SKM-1 treated with dmso at 0.1 percent for 144 hours (cell line): ENCODE measurements around the gene DPH7.
A peak's percentile ranks its signal among the peaks of the same experiment; 100 is the strongest.
"Not testable (repeated sequence)": the region's sequence is repeated elsewhere in the genome, so short reads cannot be mapped to it uniquely, and the experiment has no call there.

Experiments used
- DNase-seq: peaks from one replicate; lab custom pipeline; 2025; ENCODE audit not compliant: unreplicated experiment; lab: John Stamatoyannopoulos, UW

DPH7 gene

GRCh38 chr9:137581361-137582285 is 2.9 kb upstream of the DPH7 start:
- DNase-seq: no peak

- DNase-seq: no peak
Observed at GRCh38 chr9:137580954-137581322, 2.2 kb upstream of the DPH7 start.

GRCh38 chr9:137580209-137580953 is 1.7 kb upstream of the DPH7 start:
- no peak for DNase-seq

GRCh38 chr9:137579259-137579604 is 507 bp upstream of the DPH7 start:
- DNase-seq: no peak

- no peak for DNase-seq
Observed at GRCh38 chr9:137575716-137576411, 2.9 kb downstream of the DPH7 start.

GRCh38 chr9:137575364-137575715 is 3.4 kb downstream of the DPH7 start:
- DNase-seq: no peak

- DNase-seq: no peak
Observed at GRCh38 chr9:137574192-137574591, 4.5 kb downstream of the DPH7 start.

- no peak for DNase-seq
Observed at GRCh38 chr9:137570566-137570965, 8.2 kb downstream of the DPH7 start.

- DNase-seq: no peak
Observed at GRCh38 chr9:137569609-137570203, 9.0 kb downstream of the DPH7 start.

GRCh38 chr9:137568445-137568844 is 10.3 kb downstream of the DPH7 start:
- DNase-seq: not testable (repeated sequence)

- DNase-seq: no peak
Observed at GRCh38 chr9:137564817-137565411, 13.8 kb downstream of the DPH7 start.

GRCh38 chr9:137564134-137564533 is 14.6 kb downstream of the DPH7 start:
- no peak for DNase-seq

GRCh38 chr9:137558127-137558526 is 20.6 kb downstream of the DPH7 start:
- DNase-seq: no peak

GRCh38 chr9:137556069-137556838 is 22.5 kb downstream of the DPH7 start:
- no peak for DNase-seq

- no peak for DNase-seq
Observed at GRCh38 chr9:137555179-137555578, 23.5 kb downstream of the DPH7 start.

- DNase-seq: no peak
Observed at GRCh38 chr9:137554349-137554748, 24.4 kb downstream of the DPH7 start.

GRCh38 chr9:137553654-137554053 is 25.1 kb downstream of the DPH7 start:
- not testable (repeated sequence) for DNase-seq

- no peak for DNase-seq
Observed at GRCh38 chr9:137552022-137552768, 26.5 kb downstream of the DPH7 start.

GRCh38 chr9:137551264-137552021 is 27.3 kb downstream of the DPH7 start, which contains the start of gene MRPL41:
MRPL41 (plus strand) TSS chr9:137551879; CDS start chr9:137552082, 203 bp downstream.
- peak; percentile 80 for DNase-seq
